Measurements from ENCODE around the gene CREB5. TPM values are rescaled to one million over a fixed set of nuclear protein-coding genes. Genes with fewer than 3 reads are reported as not detected.

The CREB5 gene
- total and polyA plus RNA-seq, 8 donors: 2.5 to 11.5 (median 3.6) TPM

GRCh38 chr7:28700790-28701203 lies 288.5 kb downstream of the CREB5 start:
- TF ChIP-seq CTCF (IDR thresholded peaks at IDR 0.05): no peak
- FAIRE-seq (no peak), ATAC-seq (no peak), DNase-seq (no peak)
- Histone ChIP-seq H3K27ac (no peak overlapping the region), H3K36me3 (no peaks in the 10 kb centered on the region), H3K4me1 (no peaks in the 10 kb centered on the region), H3K27me3 (no peaks in the 10 kb centered on the region), H3K9me3 (no peaks in the 10 kb centered on the region), H3K4me3 (no peak overlapping the region)
- WGBS, 2 donors: 86 to 87% methylated on average over 3 of the region's 3 CpGs
- intact Hi-C loops (cut with DNase I): no loop called here

DNA sequence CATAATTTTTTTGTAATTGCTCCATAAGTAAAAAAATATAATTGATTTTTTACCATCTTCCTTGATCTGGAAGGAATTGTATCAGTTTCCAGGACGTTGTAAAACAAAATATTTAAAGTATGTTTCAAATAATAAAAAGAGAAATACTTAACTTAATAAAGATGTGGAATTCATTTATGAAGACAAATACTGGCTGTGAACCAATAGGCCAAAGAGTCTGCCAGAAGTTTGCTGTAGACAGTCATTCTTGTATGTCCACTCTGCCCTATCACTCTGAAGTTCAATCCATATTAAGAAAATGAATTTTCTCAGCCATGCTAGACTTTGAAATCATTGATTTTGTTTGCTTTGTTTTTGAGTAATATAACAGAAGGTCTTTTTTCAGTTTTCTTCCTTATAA lies 289.4 kb downstream of the CREB5 start:
- ATAC-seq (no peak), FAIRE-seq (peak; percentile 20), DNase-seq (no peak)
- TF ChIP-seq CTCF (IDR thresholded peaks at IDR 0.05): no peak
- Histone ChIP-seq H3K36me3 (no peaks in the 10 kb centered on the region), H3K27ac (no peak overlapping the region), H3K4me1 (no peaks in the 10 kb centered on the region), H3K4me3 (no peak overlapping the region), H3K27me3 (no peaks in the 10 kb centered on the region), H3K9me3 (no peaks in the 10 kb centered on the region)
- WGBS, 2 donors: 25 to 42% methylated on average over 1 of the region's 1 CpG
- intact Hi-C loops (cut with DNase I): no loop called here

- no peaks in the 10 kb centered on the region for H3K36me3 ChIP-seq
- no peaks in the 10 kb centered on the region for H3K9me3 ChIP-seq
- no peak for FAIRE-seq
- DNase-seq: no peak
- no peaks in the 10 kb centered on the region for H3K4me1 ChIP-seq
- H3K27me3 ChIP-seq: no peaks in the 10 kb centered on the region
- H3K27ac ChIP-seq: no peak overlapping the region
- H3K4me3 ChIP-seq: no peak overlapping the region
- no peak for TF ChIP-seq CTCF (IDR thresholded peaks at IDR 0.05)
- intact Hi-C loops (cut with DNase I): no loop called here
- WGBS, 2 donors: 86 to 88% methylated on average over 4 of the region's 4 CpGs
- no peak for ATAC-seq
These were observed 289.9 kb downstream of the CREB5 start for GRCh38 chr7:28702171-28702570.

DNA sequence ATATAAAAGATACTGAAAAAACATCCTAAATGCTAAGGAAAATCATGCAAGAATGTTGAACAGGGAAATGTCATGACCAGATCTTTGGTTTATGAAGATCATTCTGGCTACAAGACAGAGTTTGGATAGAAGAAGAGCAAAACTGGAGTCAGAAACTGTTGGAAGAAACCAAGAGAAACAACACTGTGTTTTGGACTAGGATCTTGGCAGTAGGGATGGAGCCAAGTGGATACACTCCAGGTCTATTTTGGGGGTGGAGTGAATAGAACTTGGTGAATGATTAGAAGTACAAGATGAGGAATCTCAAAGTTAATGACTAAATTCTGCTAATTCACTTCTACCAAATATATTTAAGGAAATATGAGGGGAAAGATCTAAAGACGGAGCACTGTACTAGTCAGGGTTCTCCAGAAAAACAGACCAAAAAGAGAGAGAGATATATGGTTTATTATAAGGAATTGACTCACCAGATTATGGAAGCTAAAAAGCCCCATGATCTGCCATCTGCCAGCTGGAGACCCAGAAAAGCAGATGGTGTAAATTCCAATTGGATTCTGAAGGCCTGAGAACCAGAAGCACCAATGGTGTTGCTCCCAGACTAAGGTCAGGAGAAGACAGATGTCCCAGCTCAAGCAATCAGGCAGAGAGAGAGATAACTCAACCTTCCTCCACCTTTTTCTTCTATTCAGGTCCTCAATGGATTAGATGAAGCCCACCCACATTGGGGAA lies 290.9 kb downstream of the CREB5 start:
- TF ChIP-seq CTCF (IDR thresholded peaks at IDR 0.05): no peak
- ATAC-seq (no peak), FAIRE-seq (no peak), DNase-seq (no peak)
- WGBS, 2 donors: 94 to 96% methylated on average over 1 of the region's 1 CpG
- no peak overlapping the region for H3K4me3 ChIP-seq
- H3K9me3 ChIP-seq: no peaks in the 10 kb centered on the region
- H3K27ac ChIP-seq: no peak overlapping the region
- no peaks in the 10 kb centered on the region for H3K27me3 ChIP-seq
- no peaks in the 10 kb centered on the region for H3K4me1 ChIP-seq
- H3K36me3 ChIP-seq: no peaks in the 10 kb centered on the region
- intact Hi-C loops (cut with DNase I): no loop called here

GRCh38 chr7:28704706-28705105 lies 292.4 kb downstream of the CREB5 start:
- DNase-seq (no peak), FAIRE-seq (no peak), ATAC-seq (no peak)
- Histone ChIP-seq H3K27ac (no peak overlapping the region), H3K27me3 (no peaks in the 10 kb centered on the region), H3K4me3 (no peak overlapping the region), H3K9me3 (no peaks in the 10 kb centered on the region), H3K4me1 (no peaks in the 10 kb centered on the region), H3K36me3 (no peaks in the 10 kb centered on the region)
- no peak for TF ChIP-seq CTCF (IDR thresholded peaks at IDR 0.05)
- intact Hi-C loops (cut with DNase I): no loop called here
- WGBS, 2 donors: 92 to 95% methylated on average over 3 of the region's 3 CpGs

Measured in pancreas (tissue), 10 donors.